Progenitor cell of endocrine pancreas (in vitro differentiated cells): Measurements from ENCODE around the gene EPS8L2. TPM values are rescaled to one million over a fixed set of nuclear protein-coding genes. Genes with fewer than 3 reads are reported as not detected.

Experiments
- DNase-seq: peaks from one replicate; pipeline ENCODE4 v3.0.0; 2021; ENCODE audit warnings: low spot score; ENCODE audit not compliant: unreplicated experiment
- H3K27ac Mint-ChIP-seq: 2 replicates; pipeline ENCODE4 v1.8.0; 2021; ENCODE audit warnings: mild to moderate bottlenecking, moderate library complexity, mixed read lengths
- H3K27me3 Mint-ChIP-seq: 2 replicates; pipeline ENCODE4 v1.8.0; 2021; ENCODE audit warnings: mixed read lengths
- H3K36me3 Mint-ChIP-seq: 2 replicates; pipeline ENCODE4 v1.8.0; 2022; ENCODE audit warnings: mixed read lengths; ENCODE audit not compliant: insufficient read depth
- H3K4me1 Mint-ChIP-seq: 2 replicates; pipeline ENCODE4 v1.8.0; 2021; ENCODE audit warnings: low read depth, mixed read lengths
- H3K4me3 Mint-ChIP-seq: 2 replicates; pipeline ENCODE4 v1.8.0; 2021; ENCODE audit warnings: low read depth, mild to moderate bottlenecking, moderate library complexity, mixed read lengths
- H3K9me3 Mint-ChIP-seq: 2 replicates; pipeline ENCODE4 v1.8.0; 2021; ENCODE audit warnings: low read depth, mixed read lengths
- CTCF ChIP-seq: fragments of 200-600 bp; sonication (generic); IDR thresholded peaks from one replicate; pipeline ENCODE4 v1.5.0; 2021; ENCODE audit warnings: antibody characterized with exemption, mild to moderate bottlenecking; ENCODE audit not compliant: unreplicated experiment
- total RNA-seq: library from RNA; stranded (reverse); gene quantifications from 2 replicates; pipeline ENCODE4 v1.2.1, GENCODE V29; 2021

Gene EPS8L2
- total RNA-seq, 1 donor from 2014 or later, result 100.0 TPM

DNA sequence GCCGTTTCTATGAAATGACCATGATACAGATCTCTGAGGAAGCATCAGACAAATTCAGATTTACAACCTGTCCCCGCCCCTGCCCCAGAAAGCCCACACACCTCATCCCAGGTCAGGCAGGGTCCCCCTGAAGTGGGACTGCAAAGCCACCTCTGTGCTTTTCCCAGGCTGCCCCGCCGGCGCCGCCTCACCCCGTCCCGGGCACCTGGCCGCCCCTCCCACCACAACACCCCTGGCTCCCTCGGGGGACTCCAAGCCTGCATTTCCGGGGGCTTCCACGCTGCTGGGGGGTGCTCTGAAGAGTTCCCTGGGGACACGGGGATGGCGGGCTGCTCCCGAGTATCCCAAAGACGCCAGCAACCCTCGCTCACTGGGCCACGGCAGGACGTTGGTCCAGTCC, 45.8 kb upstream of the EPS8L2 start:
- no peak for DNase-seq
- Mint-ChIP-seq H3K36me3 (peaks cover 2% of the 10 kb centered on the region), H3K4me1 (peaks cover 2% of the 10 kb centered on the region), H3K9me3 (no peaks in the 10 kb centered on the region), H3K27ac (no peak overlapping the region), H3K27me3 (no peaks in the 10 kb centered on the region), H3K4me3 (no peak overlapping the region)
- no peak for TF ChIP-seq CTCF

DNA sequence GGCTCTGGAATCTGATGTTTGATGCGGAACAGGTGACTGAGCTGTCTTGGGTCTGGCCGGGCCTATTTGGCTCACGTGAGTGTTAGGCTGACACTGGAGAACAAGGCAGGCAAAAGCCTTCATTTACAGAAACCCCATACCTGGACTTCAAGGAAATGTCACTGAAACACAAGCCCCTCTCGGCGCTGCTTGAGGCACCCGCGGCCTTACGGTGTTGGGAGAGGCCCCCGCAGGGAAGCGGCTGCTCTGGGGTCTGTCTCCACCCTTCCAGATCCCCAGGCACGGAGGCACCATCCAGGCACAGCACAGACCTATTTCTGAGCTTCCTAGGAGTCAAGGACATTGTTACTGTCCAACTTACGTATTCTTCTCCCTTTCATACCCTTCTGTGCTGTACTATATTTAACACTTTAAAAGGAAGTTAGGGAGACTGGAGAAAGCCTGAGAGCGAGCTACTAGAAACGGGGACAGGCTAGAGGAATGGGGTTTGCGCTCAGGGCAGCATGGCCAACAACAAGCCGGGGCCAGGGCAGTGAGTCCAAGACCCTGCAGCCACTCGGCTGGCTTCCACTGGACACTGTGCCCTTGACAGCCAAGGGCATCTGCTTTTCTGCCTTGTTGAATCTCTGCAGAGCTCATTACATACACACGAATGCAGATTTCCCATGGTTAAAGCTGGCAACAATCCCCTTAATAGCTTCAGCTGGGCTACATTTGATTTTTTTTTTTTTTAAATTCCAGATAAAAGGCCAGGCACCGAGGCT, 45.2 kb upstream of the EPS8L2 start:
- Mint-ChIP-seq H3K36me3 (peaks cover 3% of the 10 kb centered on the region), H3K4me1 (no peaks in the 10 kb centered on the region), H3K9me3 (no peaks in the 10 kb centered on the region), H3K27me3 (no peaks in the 10 kb centered on the region), H3K27ac (no peak overlapping the region), H3K4me3 (no peak overlapping the region)
- TF ChIP-seq CTCF, result no peak
- DNase-seq, result no peak

DNA sequence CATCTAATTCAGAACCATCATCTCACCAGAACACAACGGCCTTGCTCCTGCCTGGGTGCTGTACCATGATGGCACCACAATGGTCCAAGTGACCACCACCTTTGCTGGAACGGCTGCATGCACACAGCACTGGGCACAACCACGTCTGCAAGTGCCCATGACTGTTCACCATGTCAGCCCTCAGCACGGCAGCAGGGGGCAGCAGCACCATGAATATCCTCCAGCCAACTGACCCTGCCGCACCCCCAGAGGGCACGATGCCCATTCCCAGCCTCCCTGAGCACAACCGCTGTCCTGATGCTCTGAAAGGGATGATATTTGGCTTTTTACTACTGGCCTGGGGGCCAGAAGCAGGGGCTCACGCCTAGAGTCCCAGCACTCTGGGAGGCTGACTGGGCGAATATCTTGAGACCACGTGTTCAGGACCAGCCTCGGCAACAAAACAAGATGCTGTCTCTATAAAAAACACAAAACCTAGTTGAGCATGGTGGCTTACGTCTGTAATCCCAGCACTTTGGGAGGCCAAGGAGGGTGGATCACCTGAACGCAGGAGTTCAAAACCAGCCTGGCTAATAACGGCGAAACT, 43.2 kb upstream of the EPS8L2 start:
- Mint-ChIP-seq H3K9me3 (no peaks in the 10 kb centered on the region), H3K27ac (no peak overlapping the region), H3K27me3 (no peaks in the 10 kb centered on the region)

GRCh38 chr11:665062-665703, 40.8 kb upstream of the EPS8L2 start:
- Mint-ChIP-seq H3K36me3 (peaks cover 9% of the 10 kb centered on the region), H3K27me3 (no peaks in the 10 kb centered on the region), H3K9me3 (no peaks in the 10 kb centered on the region), H3K27ac (no peak overlapping the region), H3K4me3 (no peak overlapping the region), H3K4me1 (no peaks in the 10 kb centered on the region)
- no peak for DNase-seq
- no peak for TF ChIP-seq CTCF

More for the DNA sequence above, 43.2 kb upstream of the EPS8L2 start:
- Mint-ChIP-seq H3K4me1 (no peaks in the 10 kb centered on the region), H3K36me3 (peaks cover 5% of the 10 kb centered on the region), H3K4me3 (no peak overlapping the region)
- TF ChIP-seq CTCF, result peak; percentile 75
- peak; percentile 34 for DNase-seq

DNA sequence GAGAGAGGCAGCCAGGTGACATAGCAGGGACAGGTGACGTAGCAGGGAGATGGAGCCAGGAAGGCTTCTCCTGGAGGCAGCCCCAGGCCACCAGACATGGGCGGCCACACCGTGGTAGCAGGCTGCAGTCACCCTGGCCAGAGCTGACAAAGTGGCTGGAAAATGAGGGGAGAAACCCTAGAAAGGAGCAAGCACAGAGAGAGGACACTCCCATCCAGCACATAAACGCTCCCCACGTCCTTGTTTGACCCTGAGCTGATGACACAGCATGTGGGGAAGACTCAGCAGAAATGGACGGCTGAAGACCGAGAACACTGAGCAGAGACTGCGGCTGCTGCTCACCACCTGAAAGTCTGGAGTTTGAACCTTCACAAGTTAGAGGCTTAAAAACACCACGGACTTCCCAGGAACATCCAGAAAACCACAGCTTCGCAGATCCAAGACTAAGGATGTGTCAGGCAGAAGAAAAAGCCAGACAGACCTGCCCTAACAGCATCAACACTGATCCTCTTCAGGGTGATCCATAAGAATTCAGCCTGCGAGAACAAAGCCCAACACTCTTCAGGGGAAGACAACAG, 40.2 kb upstream of the EPS8L2 start:
- no peaks in the 10 kb centered on the region for H3K9me3 Mint-ChIP-seq
- no peak for TF ChIP-seq CTCF
- DNase-seq, result no peak
- no peak overlapping the region for H3K27ac Mint-ChIP-seq
- no peaks in the 10 kb centered on the region for H3K4me1 Mint-ChIP-seq
- no peak overlapping the region for H3K4me3 Mint-ChIP-seq
- no peaks in the 10 kb centered on the region for H3K27me3 Mint-ChIP-seq
- H3K36me3 Mint-ChIP-seq, result peaks cover 9% of the 10 kb centered on the region
